HAP-1 (cell line): ENCODE results near the gene COBLL1.
"Not testable (repeated sequence)": the region's sequence is repeated elsewhere in the genome, so short reads cannot be mapped to it uniquely, and the experiment has no call there.

Experiments
- DNase-seq, 2 experiments: peaks; one replicate each; pipeline ENCODE4 v3.0.0-alpha.2; 2016 to 2020; ENCODE audit warnings: low spot score in 2 of 2
- H3K27me3 ChIP-seq: fragments of 250-450 bp; sonication (Bioruptor Pico); 2 replicates; pipeline ENCODE4 v1.5.1; 2020; ENCODE audit warnings: low read depth, mild to moderate bottlenecking, moderate library complexity
- H3K36me3 ChIP-seq: fragments of 250-450 bp; sonication (Bioruptor Pico); replicated peaks from 2 replicates; pipeline ENCODE4 v1.5.1; 2020; ENCODE audit warnings: mild to moderate bottlenecking
- H3K4me1 ChIP-seq: fragments of 250-450 bp; sonication (Bioruptor Pico); 2 replicates; pipeline ENCODE4 v1.5.1; 2020; ENCODE audit warnings: mild to moderate bottlenecking
- H3K4me3 ChIP-seq: fragments of 250-450 bp; sonication (Bioruptor Pico); 2 replicates; pipeline ENCODE4 v1.5.1; 2020; ENCODE audit warnings: mild to moderate bottlenecking, moderate library complexity
- H3K9me3 ChIP-seq: fragments of 250-450 bp; sonication (Bioruptor Pico); 2 replicates; pipeline ENCODE4 v1.5.1; 2020; ENCODE audit warnings: mild to moderate bottlenecking, moderate library complexity
- in situ Hi-C: fragments of 300-500 bp; cut with MboI; formaldehyde crosslinking; loops from 3 replicates; pipeline ENCODE4 v1.14.3; 2020; ENCODE audit warnings: low sequenced_read_pairs, inconsistent platforms, mixed read lengths

COBLL1 gene

DNA sequence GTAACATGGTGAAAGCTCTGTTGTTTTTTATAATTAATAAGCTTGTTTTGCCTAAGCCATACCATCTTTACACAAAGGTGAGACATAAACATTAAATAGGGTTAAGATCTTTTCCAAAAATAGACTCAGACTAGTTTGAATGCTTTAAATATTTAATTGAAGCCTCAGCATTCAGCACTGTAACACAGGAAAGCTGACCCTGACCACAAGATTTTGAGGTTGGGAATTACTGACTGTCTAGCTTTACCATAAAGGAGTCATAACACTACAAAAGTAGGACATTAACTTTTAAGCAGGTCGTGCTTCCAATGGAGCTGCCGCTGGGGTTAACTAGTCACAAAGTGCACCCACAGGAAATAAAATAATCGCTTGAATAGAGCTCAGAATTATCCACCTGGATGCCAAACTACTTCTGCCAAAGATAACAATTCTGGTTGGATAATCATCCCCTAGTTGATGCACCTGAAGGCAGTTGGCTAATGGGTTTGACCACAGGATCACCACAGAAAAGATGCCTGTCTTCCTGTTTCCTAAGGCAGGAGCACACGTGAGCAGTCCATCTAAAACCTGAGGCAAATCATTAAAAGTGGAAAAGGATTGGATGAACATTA is 106.2 kb downstream of the COBLL1 start:
- no peak for DNase-seq
- in situ Hi-C loops = loop anchor here (10.0 kb wide), 2 partner anchors 99 to 189 kb away; no protein-coding TSS in a partner anchor
- Histone ChIP-seq H3K4me1 (peaks cover 30% of the 10 kb centered on the region), H3K4me3 (no peak overlapping the region), H3K27me3 (no peaks in the 10 kb centered on the region), H3K36me3 (no peaks in the 10 kb centered on the region), H3K9me3 (no peaks in the 10 kb centered on the region)

DNA sequence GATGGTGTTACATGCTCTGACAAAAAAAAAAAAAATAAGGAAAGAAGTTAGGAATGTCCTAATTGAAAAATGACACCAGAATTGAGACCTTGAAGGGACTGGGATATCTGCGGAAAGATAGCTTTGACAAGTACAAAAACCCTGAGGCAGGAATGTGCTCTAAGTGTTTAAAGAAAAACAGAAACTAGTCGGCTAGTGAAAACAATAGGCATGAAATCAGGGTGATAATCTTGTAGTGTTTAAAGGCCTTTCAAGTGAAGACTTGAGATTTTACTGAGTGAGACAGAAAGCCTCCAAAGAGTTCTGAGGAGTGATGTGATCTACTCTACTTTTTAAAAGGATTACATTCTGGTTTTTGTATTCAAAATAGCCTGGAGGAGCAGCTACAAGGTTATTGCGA is 107.4 kb downstream of the COBLL1 start:
- H3K9me3 ChIP-seq = no peaks in the 10 kb centered on the region
- no peaks in the 10 kb centered on the region for H3K36me3 ChIP-seq
- H3K27me3 ChIP-seq = no peaks in the 10 kb centered on the region
- in situ Hi-C loops = loop anchor here (10.0 kb wide), 2 partner anchors 101 to 191 kb away; no protein-coding TSS in a partner anchor
- no peak overlapping the region for H3K4me3 ChIP-seq
- peak in 1 of 2 experiments; percentile 77 for DNase-seq
- peaks cover 30% of the 10 kb centered on the region for H3K4me1 ChIP-seq

DNA sequence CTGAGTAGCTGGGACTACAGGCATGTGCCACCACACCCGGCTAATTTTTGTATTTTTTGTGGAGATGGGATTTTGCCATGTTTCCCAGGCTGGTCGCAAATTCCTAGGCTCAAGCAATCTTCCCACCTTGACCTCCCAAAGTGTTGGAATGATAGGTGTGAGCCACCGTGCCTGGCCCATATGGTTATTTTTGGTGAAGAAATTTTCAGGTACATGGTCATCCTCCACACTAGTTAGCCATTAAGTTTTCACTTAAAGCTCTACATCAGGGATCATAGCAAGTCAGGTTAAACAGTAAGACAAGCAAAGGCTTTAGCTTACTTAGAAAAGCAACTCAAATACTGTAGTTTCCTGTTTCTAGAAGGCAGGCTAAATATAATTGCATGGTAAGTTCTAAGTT is 116.1 kb downstream of the COBLL1 start:
- Histone ChIP-seq H3K4me1 (peaks cover 5% of the 10 kb centered on the region; the same call in 1 of the 2 replicates), H3K9me3 (no peaks in the 10 kb centered on the region), H3K27me3 (no peaks in the 10 kb centered on the region), H3K36me3 (no peaks in the 10 kb centered on the region), H3K4me3 (no peak overlapping the region)
- in situ Hi-C loops = no loop called here
- DNase-seq = no peak

DNA sequence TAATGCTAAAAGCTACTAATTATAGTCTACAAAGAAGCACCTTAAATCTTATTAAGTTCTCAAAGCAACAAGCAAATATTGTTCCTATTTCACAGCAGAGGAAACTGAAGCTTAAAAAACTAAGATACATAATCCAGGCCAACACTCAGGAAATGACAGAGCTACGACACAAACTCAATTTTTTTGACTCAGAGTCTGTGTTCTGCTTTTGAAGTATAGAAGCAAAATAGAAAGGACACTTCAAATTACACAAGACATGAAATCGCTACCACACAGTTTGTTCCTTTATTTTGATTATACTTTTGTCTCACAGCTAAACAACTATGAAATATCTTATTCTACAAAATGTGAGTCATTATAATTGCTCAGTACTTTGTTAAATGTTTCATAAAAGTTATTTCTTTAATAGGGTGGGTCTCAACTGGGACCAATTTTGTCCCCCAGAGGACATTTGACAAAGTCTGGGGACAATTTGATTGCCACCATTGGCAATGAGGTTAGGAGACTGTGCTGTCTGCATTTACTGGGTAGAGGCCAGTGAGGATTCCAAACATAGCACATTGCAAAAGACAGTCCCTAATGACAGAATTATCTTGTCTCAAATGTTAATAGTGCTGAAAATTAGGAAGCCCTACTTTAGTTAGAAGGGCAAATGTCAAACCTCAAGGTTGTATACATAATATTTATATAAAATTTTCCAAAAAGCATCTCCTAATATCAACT is 118.8 kb downstream of the COBLL1 start:
- Histone ChIP-seq H3K4me3 (no peak overlapping the region), H3K4me1 (peaks cover 2% of the 10 kb centered on the region; the same call in 1 of the 2 replicates), H3K27me3 (no peaks in the 10 kb centered on the region), H3K36me3 (no peaks in the 10 kb centered on the region; the same call in 1 of the 2 replicates), H3K9me3 (no peaks in the 10 kb centered on the region)
- in situ Hi-C loops = no loop called here
- DNase-seq = no peak

DNA sequence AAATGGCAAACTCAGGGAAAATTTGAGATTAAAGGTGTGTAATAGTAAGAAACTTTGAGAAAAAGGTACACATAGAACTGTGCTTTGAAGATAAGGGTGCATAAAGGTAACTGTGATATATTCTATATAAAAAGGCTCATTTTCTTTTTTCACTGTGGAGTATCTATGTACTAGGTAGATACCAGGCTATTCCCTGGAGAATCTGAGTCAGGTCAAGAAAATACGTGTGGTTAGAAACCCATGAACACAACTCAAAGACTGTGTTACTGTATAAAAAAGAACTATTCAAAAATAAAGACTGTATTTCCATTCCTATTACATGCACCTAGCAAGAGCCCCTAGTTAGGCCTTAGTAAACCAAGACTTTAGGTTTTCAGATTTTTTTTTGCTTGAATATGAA is 120.2 kb downstream of the COBLL1 start:
- in situ Hi-C loops = no loop called here
- H3K4me3 ChIP-seq = no peak overlapping the region
- H3K36me3 ChIP-seq = no peaks in the 10 kb centered on the region; the same call in 1 of the 2 replicates
- DNase-seq = no peak
- H3K27me3 ChIP-seq = no peaks in the 10 kb centered on the region
- no peaks in the 10 kb centered on the region for H3K9me3 ChIP-seq
- no peaks in the 10 kb centered on the region for H3K4me1 ChIP-seq

DNA sequence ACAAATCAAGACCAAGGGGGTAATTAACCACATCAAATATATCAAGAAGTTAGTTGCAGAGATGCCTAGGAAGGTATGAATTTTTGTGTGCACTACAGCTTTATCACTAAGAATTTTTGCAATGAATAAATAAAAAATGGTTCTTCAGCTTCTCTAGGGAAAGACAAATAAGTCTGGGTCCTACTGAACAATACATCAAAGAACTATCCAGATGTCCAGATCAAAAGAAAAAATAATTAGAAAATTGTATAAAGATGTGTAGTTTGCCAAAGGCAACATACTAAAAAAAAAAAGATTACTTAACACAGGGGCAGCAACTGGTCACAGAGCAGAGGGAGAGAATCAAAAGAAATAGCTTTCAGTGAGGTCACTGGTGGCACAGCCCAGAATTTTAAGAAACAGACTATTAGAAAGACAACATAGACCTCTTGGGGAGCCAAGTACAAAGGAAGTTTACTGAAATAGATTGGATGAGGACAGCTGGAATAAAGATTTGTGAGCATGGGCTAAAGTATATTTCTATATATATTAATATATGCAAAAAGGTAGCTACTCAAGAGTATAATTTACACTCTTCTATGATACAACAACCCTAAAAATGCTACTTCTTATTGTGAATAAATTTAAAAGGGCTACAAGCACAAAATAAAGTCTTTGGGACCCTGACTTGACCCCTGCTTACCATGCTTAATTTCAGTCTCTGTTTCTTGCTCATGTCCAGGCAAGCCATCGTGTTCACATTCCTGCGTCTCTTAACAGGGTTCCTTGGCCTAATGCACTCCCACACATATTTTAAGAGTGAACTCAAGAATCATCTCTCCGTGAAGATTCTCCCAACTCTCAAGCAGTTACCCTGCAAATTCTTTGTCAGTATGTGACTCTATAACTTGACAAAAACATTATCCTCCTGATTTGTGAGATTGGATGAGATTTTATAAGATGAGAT is 121.4 kb downstream of the COBLL1 start:
- in situ Hi-C loops = no loop called here

DNA sequence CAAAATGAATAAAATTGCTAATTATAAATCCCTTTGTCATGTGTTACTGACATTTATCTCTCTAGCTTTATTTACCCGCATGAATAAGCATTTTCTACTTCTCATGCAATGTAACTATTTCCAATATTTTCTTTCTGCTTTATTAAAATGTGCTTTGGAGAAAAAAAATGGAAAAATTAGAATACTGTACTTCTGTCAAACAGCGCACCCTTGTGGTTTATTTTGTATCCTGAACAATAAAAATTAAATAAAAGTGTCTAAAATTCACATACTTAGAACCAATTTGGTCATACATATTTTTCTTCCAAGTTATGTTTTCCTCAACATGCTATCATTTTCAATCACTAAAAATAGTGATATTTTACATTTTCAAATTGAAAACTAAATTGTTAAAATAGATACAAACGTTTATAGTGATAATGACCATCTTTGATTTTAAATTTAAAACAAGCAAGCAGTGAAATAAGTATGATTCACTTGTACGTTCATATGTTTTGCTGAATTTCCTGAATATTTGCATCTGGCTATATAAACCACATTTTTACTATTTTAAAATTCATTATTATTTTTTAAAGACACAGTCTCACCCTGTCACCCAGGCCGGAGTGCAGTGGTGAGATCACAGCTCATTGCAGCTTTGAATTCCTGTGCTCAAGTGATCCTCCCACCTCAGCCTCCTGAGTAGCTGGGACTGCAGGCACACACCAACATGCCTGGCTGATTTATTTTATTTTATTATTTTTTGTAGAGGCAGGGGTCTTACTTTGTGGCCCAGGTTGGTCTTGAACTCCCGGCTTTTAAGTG is 124.4 kb downstream of the COBLL1 start:
- in situ Hi-C loops = no loop called here
- peak in 1 of 2 experiments; percentile 35 for DNase-seq
- Histone ChIP-seq H3K4me1 (peaks cover 4% of the 10 kb centered on the region), H3K4me3 (no peak overlapping the region), H3K36me3 (peaks cover 3% of the 10 kb centered on the region; the same call in 1 of the 2 replicates), H3K27me3 (no peaks in the 10 kb centered on the region), H3K9me3 (no peaks in the 10 kb centered on the region)

More for the DNA sequence above, 121.4 kb downstream of the COBLL1 start:
- Histone ChIP-seq H3K9me3 (no peaks in the 10 kb centered on the region), H3K36me3 (no peaks in the 10 kb centered on the region; the same call in 1 of the 2 replicates), H3K27me3 (no peaks in the 10 kb centered on the region), H3K4me1 (peaks cover under 1% of the 10 kb centered on the region), H3K4me3 (no peak overlapping the region)
- DNase-seq = no peak

DNA sequence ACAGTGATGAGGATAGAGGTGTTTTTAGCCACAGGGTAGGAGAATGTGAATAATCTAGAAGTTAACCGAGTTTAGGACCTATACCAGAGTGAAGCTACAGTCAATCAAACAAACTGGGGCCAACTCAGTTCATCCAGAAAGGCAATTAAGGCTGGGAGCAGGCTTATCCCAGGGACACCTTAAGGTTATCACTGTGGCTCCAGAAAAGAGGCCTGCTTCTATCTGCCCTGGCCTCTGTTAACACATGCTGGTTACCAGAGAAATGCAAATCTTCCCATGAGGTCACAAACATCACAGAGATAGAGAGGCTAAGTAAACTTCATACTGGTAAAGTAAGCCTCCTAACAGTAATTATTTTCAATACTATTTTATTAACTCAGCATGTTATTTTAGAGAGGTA is 127.2 kb downstream of the COBLL1 start:
- Histone ChIP-seq H3K27me3 (no peaks in the 10 kb centered on the region), H3K9me3 (no peaks in the 10 kb centered on the region), H3K4me3 (no peak overlapping the region), H3K4me1 (peaks cover 4% of the 10 kb centered on the region), H3K36me3 (peaks cover 3% of the 10 kb centered on the region; the same call in 1 of the 2 replicates)
- DNase-seq = no peak
- in situ Hi-C loops = no loop called here

DNA sequence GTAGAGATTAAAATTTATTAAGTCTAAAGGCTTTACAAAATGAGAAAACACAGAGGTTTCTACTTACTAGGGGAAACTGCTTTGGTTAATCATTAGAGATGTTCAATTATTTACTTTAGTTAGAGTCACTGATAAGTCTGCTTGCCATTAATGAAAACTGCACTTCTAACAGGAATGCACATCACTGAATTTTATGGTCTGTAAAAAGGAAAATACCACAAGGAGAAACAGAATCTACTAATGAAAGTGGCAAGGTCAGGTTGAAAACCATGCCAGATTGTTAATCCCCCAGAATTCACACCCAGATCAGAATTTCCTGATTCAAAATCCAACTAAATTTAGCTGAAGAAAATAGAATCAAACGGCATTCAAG is 129.9 kb downstream of the COBLL1 start:
- Histone ChIP-seq H3K9me3 (no peaks in the 10 kb centered on the region), H3K4me1 (peaks cover 4% of the 10 kb centered on the region), H3K27me3 (no peaks in the 10 kb centered on the region), H3K4me3 (no peak overlapping the region), H3K36me3 (peaks cover 3% of the 10 kb centered on the region; the same call in 1 of the 2 replicates)
- in situ Hi-C loops = no loop called here
- no peak for DNase-seq

DNA sequence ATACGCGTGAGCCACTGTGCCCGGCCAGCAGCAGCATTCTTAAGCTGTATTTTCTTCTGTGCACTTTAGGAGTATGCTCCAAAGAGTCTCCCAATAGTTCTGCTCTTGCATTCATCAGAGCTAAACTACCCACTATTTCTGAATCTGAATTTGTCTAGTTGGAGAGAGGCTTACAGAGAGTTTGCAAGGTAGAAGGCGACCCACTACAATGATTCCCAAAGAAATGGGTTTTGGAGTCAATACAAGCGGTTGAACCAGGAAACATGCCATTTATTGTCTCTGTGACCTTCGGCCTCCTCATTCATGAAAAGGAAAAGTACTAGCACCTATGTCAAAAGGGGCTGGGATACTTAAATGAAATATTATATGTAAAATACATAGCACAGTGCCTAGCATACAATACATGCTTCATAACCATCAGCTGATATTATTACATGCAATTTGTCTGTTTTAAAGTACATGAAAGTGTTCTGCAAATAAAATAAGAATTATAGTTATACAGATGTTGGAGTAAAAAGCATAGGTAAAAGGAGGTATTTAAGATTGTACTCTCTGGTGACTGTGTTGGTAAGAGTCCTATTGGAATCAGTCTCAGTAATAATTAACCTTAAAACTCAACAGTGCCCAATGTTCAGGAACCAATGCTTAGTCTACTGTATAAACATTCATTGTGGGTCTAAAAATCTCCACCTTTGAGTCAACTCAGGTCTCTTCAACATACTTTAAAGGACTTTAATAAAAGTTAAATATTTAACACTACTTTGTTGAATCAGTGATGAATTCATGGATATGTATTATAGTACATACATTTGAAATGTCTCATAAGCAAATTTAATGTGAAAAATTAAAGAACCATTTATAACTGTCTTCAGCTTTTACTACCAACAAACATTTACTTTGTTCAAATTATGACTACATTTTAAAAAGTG is 130.5 kb downstream of the COBLL1 start:
- no peaks in the 10 kb centered on the region for H3K27me3 ChIP-seq
- in situ Hi-C loops = no loop called here

DNA sequence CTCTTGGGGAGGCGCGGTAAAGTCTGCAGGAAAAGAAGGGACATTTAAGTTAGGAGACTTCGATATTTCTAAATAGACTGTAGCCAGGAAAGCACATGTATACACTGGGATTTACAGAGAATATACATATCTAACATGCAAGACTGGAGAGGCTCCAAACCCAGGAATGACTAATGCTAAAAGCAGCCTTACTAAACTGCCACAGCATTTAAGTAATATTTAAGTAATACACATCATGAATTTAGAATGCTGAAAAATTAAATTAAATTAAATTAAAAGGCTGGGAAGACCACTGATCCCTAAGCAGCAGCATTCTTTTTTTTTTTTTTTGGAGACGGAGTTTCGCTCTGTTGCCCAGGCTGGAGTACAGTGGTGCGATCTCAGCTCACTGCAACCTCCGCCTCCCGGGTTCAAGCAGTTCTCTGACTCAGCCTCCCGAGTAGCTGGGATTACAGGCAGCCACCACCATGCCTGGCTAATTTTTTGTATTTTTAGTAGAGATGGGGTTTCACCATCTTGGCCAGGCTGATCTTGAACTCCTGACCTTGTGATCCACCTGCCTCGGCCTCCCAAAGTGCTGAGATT is 131.3 kb downstream of the COBLL1 start:
- H3K27me3 ChIP-seq, H3K4me1 ChIP-seq, H3K9me3 ChIP-seq, in situ Hi-C loops, H3K4me3 ChIP-seq, DNase-seq, H3K36me3 ChIP-seq: not testable (repeated sequence)

More for the DNA sequence above, 130.5 kb downstream of the COBLL1 start:
- DNase-seq = no peak
- Histone ChIP-seq H3K4me3 (no peak overlapping the region), H3K36me3 (peaks cover 3% of the 10 kb centered on the region; the same call in 1 of the 2 replicates), H3K9me3 (no peaks in the 10 kb centered on the region), H3K4me1 (peaks cover 4% of the 10 kb centered on the region)

DNA sequence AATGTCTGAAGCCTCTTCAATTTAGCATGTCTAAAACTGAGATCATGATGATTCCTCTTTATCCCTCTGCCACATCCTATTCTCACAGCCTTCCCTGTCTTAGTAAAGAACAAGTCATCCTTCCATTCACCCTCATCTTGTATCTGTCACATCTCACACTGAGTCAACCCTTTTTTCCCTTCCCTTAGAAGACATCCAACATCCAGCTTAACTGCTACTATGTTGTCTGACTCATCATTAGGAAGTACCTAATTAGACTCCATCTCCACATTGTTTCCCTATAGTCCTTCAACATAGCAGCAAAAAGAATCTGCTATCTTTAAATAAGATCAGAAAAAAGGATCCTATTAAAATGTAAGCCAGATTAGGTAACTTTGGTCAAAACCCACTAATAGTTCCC is 135.1 kb downstream of the COBLL1 start:
- DNase-seq = no peak
- Histone ChIP-seq H3K4me1 (no peaks in the 10 kb centered on the region), H3K36me3 (0 out of 2 replicates have a peak, but pooled peaks cover 4% of the 10 kb centered on the region), H3K9me3 (no peaks in the 10 kb centered on the region), H3K4me3 (no peak overlapping the region), H3K27me3 (no peaks in the 10 kb centered on the region)
- in situ Hi-C loops = no loop called here
